Measurements from ENCODE around the gene KRTAP17-1.
"Not testable (repeated sequence)": the region's sequence is repeated elsewhere in the genome, so short reads cannot be mapped to it uniquely, and the experiment has no call there.

GRCh38 chr17:41350381-41350878 is 34.9 kb upstream of the KRTAP17-1 start, which contains the start of gene KRT33A:
- TF ChIP-seq CTCF (conservative IDR thresholded peaks at IDR 0.05 in 1 of 2, IDR thresholded peaks at IDR 0.05 in 1 of 2; ENCODE audit: extremely low read depth in 1 of 2, insufficient read depth in 1 of 2, low read depth in 1 of 2, low read length in 2 of 2); EZH2 (IDR thresholded peaks at IDR 0.05; ENCODE audit: borderline replicate concordance, low read length): not testable (repeated sequence)

All from mammary epithelial cell (primary cell).